GM18873 (cell line): Measurements from ENCODE around the gene TMTC3.

Source experiments
- ATAC-seq: cut with Tn5 transposase; IDR thresholded peaks from one replicate; pipeline ENCODE4 v1.9.1; 2021; ENCODE audit warnings: mild to moderate bottlenecking, moderate library complexity, moderate number of reproducible peaks; ENCODE audit not compliant: unreplicated experiment, low FRiP score

The TMTC3 gene

GRCh38 chr12:88219861-88220260 is 77.8 kb downstream of the TMTC3 start:
- ATAC-seq: no peak

GRCh38 chr12:88223519-88223918 is 81.4 kb downstream of the TMTC3 start:
- no peak for ATAC-seq

- ATAC-seq: no peak
Observed at GRCh38 chr12:88225776-88226175, 83.7 kb downstream of the TMTC3 start.

- no peak for ATAC-seq
Observed at GRCh38 chr12:88227263-88227662, 85.2 kb downstream of the TMTC3 start.

- ATAC-seq: no peak
Observed at GRCh38 chr12:88227871-88228270, 85.8 kb downstream of the TMTC3 start.

- ATAC-seq: no peak
Observed at GRCh38 chr12:88228720-88229119, 86.6 kb downstream of the TMTC3 start.

- no peak for ATAC-seq
Observed at GRCh38 chr12:88230271-88230670, 88.2 kb downstream of the TMTC3 start.

GRCh38 chr12:88235183-88235833 is 93.2 kb downstream of the TMTC3 start:
- ATAC-seq: no peak

- ATAC-seq: peak; percentile 54
Observed at GRCh38 chr12:88237954-88238353, 95.8 kb downstream of the TMTC3 start.

- ATAC-seq: no peak
Observed at GRCh38 chr12:88238406-88238805, 96.3 kb downstream of the TMTC3 start.

GRCh38 chr12:88241862-88242570 is 99.9 kb downstream of the TMTC3 start:
- no peak for ATAC-seq

- no peak for ATAC-seq
Observed at GRCh38 chr12:88242571-88242925, 100.4 kb downstream of the TMTC3 start.

GRCh38 chr12:88242939-88243338 is 100.8 kb downstream of the TMTC3 start:
- no peak for ATAC-seq

GRCh38 chr12:88243982-88244381 is 101.9 kb downstream of the TMTC3 start:
- ATAC-seq: no peak

GRCh38 chr12:88245905-88246304 is 103.8 kb downstream of the TMTC3 start:
- ATAC-seq: no peak

- no peak for ATAC-seq
Observed at GRCh38 chr12:88247241-88247643, 105.1 kb downstream of the TMTC3 start.

GRCh38 chr12:88248606-88249005 is 106.5 kb downstream of the TMTC3 start:
- no peak for ATAC-seq
